ENCODE results near the gene LPP.

LPP gene

DNA sequence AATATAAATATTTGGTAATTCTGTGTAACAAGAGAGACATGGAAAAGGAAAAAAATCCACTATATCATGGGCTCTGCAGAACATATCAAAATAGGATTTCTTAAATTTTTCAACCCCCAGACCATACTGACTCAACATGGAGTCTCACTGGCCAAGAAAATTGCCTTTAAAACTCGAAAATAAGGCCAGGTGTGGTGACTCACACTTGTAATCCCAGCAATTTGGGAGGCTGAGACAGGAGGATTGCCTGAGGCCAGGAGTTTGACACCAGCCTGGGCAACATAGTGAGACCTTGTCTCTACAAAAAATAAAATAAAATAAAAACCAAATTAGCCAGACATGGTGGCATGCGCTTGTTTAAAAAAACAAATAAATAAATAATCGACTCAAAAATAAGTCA, 723.4 kb downstream of the LPP start:
- no peak for DNase-seq (ENCODE audit: extremely low read depth in 1 of 2, low read depth in 1 of 2)

GRCh38 chr3:188878076-188878475, 724.1 kb downstream of the LPP start:
- DNase-seq (ENCODE audit: extremely low read depth in 1 of 2, low read depth in 1 of 2) = no peak

- DNase-seq (ENCODE audit: extremely low read depth in 1 of 2, low read depth in 1 of 2) = no peak
Measured at GRCh38 chr3:188881954-188882641, 728.1 kb downstream of the LPP start.

GRCh38 chr3:188884299-188885043, 730.5 kb downstream of the LPP start:
- no peak for DNase-seq (ENCODE audit: extremely low read depth in 1 of 2, low read depth in 1 of 2)

DNA sequence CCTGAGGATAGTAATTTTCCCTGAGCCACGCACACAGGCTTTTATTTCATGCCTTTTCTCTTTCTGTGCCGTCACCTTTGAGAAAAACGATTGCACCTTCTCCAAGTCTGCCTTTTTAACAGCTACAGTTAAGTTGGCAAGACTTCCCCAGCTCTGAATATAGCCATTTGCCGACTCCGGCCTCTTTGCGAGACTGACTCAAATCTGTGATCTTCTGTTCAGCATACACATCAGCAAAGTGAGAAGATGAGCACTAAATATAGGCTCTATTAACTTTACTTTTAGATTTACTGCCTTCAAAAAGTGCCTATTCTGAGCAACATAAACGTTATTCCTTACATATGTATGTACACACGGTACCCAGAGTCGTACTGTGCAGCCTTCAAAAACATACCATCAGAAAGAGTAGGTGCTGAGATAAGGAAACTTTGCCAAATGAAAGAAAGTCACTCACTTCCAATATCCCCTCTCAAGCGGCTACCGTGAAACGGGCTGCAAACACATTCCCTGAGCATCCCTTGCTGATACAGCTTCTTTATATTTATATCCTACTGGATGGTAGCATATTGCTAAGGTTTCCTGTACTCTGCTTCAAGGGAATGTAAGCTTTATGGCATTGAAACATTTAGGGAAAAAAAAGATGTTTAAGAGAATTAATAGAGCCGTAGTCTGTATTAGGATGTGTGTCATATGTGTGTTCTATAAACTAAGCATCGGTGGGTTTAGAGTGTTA, 734.5 kb downstream of the LPP start:
- no peak for DNase-seq (ENCODE audit: extremely low read depth in 1 of 2, low read depth in 1 of 2)

- no peak for DNase-seq (ENCODE audit: extremely low read depth in 1 of 2, low read depth in 1 of 2)
Measured at GRCh38 chr3:188889054-188889491, 735.1 kb downstream of the LPP start.

DNA sequence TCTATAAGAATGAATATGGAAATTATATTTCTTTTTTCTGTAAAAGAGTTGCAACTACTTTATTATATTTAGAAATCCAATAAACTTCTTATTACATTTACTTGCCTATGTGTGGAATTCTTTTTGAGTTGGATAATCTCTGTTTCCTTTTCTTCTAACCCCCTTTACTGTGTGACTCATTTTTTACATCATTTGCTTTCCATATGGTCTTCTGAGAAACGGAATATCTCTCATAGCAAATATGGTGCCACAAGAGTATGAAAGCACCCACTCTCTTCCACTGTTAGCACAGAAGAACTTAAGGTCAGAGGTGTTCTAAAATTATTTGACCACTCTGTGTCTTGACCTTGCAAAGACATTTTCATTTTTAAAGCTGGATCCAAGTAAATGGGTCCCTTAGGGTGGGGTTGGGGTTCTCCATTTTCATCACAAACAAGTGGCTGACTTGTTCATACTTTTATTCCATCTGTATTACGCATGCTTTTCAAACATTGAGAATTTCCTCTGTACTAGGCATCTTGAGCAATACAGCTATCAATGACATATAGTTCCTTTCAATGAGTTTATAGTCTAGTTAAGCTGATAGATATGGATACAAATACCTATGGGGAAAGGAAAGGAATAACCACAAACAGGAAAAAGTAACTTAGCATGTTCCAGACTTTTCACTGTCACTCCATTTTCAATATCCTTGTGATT, 736.8 kb downstream of the LPP start:
- DNase-seq (ENCODE audit: extremely low read depth in 1 of 2, low read depth in 1 of 2) = no peak

DNA sequence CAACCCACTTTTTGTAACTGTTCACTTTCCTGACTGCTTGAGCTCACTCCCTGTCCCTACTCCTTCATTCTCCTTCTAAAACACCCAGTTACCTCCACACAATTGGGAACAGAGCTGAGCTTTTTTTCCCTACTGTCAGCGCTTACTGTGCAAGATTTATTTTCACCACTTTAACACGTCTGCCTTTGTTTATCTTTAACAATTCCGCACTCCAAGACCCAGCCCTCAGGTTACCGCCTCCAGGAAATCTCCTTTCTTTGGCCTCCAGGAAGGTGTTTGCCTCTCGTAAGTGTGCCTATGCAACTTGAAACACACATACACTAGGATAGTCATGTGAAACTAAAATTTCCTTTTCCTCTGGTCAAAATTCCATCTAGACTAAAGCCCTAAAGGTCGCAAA, 745.9 kb downstream of the LPP start:
- DNase-seq (ENCODE audit: extremely low read depth in 1 of 2, low read depth in 1 of 2) = no peak

DNA sequence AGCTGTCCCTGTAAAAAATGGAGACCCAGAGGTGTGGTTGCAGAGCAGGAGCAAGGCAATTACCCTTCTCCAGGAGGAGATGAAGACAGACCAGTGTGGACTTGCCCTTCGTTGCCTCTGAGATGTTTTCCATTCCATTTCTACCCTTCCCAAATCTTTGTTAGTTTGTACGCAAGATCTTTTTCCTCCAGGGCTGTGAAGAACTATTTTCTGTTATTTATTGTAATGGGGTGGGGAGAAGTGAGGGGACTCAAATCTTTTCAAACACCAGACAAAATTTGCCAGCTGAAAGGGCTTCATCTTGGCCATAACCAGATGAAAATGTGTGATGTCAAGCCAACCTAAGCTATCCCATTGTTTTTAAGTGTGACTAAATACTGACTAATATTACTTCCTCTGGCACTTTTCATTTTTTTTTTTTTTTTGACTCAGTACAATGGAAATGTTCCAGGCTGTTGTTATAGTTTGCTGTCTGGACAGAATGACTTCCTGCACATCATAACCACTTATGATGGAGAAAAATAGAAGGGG, 746.5 kb downstream of the LPP start:
- DNase-seq (ENCODE audit: extremely low read depth in 1 of 2, low read depth in 1 of 2) = no peak

GRCh38 chr3:188901126-188901525, 747.2 kb downstream of the LPP start:
- DNase-seq (ENCODE audit: extremely low read depth in 1 of 2, low read depth in 1 of 2) = no peak

- no peak for DNase-seq (ENCODE audit: extremely low read depth in 1 of 2, low read depth in 1 of 2)
Measured at GRCh38 chr3:188901671-188902287, 747.8 kb downstream of the LPP start.

- no peak for DNase-seq (ENCODE audit: extremely low read depth in 1 of 2, low read depth in 1 of 2)
Measured at GRCh38 chr3:188904670-188905069, 750.7 kb downstream of the LPP start.

GRCh38 chr3:188905547-188905946, 751.6 kb downstream of the LPP start:
- no peak for DNase-seq (ENCODE audit: extremely low read depth in 1 of 2, low read depth in 1 of 2)

GRCh38 chr3:188906236-188906635, 752.3 kb downstream of the LPP start:
- DNase-seq (ENCODE audit: extremely low read depth in 1 of 2, low read depth in 1 of 2) = no peak

GRCh38 chr3:188908002-188908850, 754.3 kb downstream of the LPP start:
- DNase-seq (ENCODE audit: extremely low read depth in 1 of 2, low read depth in 1 of 2) = no peak

- no peak for DNase-seq (ENCODE audit: extremely low read depth in 1 of 2, low read depth in 1 of 2)
Measured at GRCh38 chr3:188911026-188911850, 757.3 kb downstream of the LPP start.

DNA sequence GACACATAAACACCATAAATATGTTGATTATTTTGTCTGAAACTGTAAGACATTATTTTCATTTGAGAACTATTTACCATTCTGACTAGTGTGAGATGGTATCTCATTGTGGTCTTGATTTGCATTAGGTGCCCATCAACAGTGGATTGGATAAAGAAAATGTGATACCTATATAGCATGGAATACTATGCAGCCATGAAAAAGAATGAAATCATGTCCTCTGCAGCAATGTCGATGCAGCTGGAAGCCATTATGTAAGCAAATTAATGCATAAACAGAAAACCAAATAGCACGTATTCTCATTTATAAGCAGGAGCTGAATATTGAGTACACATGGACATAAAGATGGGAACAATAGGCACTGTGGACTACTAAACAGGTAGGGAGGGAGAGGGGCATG, 759.1 kb downstream of the LPP start:
- DNase-seq (ENCODE audit: extremely low read depth in 1 of 2, low read depth in 1 of 2) = no peak

GRCh38 chr3:188914552-188914951, 760.6 kb downstream of the LPP start:
- no peak for DNase-seq (ENCODE audit: extremely low read depth in 1 of 2, low read depth in 1 of 2)

DNA sequence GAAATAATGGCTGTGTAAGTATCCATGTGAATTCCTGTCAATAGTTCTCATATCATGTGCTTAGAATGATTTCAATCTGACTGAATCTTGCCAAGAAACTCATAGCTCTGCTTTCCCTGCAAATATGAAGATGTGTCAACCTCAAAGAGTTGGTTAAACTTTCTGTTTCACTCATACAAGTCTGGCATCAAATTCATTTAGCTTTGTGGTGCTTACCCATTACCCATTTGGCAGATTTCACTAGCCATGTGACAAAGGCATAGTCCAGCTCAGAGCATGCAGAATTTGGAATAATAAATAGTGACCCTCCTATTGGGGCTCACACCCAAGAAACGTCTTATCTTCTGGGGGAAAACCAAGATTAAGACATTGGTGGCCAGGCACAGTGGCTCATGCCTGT, 761.2 kb downstream of the LPP start:
- no peak for DNase-seq (ENCODE audit: extremely low read depth in 1 of 2, low read depth in 1 of 2)
